HG02852 (cell line): ENCODE measurements around the gene ZNF277.

ENCODE experiments used
- ATAC-seq: cut with Tn5 transposase; IDR thresholded peaks from one replicate; pipeline ENCODE4 v1.9.1; 2021; ENCODE audit warnings: mild to moderate bottlenecking, moderate library complexity; ENCODE audit not compliant: unreplicated experiment

ZNF277 gene

DNA sequence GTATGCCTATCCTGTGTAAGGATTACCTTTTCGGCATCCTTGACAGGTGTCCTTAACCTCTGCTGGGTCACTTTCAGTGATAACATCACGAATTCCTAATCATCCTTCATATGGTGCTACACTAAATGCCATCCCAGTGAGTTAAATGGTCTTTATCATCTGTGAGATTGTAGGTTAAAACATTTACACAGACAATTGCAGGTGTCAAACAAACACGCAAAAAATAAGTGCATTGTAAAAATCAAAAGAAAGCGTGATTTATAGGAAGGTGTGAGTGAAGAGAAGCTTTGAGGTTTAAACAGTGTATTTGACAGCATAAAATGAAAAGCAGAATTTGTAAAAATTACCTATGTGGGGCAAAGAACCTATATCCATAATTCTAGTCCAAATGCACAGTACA lies 132.3 kb downstream of the ZNF277 start:
- no peak for ATAC-seq

DNA sequence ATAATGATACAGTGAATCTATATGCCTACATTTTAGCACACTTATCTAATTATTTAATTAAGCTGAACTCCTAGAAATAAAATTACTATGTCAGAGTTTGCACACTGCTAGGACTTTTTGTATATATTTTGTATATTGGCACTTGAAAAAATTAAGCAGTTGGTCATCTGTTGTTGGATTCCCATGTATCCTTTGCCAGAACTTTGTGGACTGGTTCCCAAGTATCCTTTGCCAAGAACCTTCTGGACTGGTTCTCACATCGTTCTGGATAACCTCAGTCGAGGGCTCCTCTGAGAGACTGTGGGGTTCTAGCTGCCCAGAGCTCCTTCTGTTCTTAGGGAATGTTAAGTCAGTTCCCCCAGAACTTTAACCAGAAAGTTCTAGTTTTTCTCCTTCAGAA lies 135.0 kb downstream of the ZNF277 start:
- ATAC-seq, result no peak

DNA sequence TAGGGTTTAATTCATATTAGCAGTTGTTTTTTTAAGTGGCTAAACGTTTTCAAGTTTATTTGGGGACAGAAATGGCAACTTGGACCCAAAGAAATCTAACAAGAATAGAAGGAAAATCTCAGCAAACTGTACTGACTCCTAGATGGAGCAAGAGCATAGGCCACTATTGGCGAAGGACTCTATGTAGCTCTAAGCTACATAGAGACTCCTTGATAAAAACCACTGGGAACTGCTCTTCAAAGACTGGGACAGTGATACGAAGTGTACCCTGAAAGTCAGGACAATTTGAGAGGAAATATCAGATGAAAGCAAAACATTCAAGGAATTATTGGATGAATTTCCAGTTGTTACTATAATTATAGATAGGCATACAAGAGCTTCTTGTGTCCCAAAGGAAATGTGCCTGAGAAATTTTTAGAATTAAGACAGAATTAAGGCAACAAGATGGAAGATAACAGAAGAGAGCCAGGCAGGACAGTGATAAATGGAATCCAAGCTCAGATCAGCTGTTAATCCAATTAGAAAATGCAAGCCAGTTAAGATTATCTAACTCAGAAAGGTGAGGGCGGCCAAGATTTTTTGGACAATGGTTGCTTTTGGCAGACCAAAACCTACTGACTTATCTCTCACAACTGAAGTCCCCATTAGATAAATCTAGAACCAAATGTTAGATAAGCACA lies 140.0 kb downstream of the ZNF277 start:
- ATAC-seq, result no peak

DNA sequence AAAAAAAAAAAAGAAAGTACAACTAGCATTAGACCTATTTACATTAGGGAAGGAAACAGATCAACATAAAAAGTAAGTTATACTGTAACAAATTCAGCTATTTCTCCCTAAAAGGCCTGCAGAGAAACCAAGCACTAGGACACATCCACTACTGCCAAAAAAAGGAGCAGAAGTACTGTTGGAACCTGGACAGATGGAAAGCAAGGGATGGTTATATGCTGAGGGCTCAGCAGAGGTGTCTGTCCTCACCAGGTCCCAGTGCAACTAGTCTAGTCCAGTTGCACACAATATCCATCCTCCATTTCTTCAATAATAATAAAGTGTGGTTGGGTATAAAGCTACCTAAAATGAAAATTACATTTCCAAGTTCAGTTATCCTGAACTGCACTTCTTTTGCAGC lies 140.6 kb downstream of the ZNF277 start:
- no peak for ATAC-seq

DNA sequence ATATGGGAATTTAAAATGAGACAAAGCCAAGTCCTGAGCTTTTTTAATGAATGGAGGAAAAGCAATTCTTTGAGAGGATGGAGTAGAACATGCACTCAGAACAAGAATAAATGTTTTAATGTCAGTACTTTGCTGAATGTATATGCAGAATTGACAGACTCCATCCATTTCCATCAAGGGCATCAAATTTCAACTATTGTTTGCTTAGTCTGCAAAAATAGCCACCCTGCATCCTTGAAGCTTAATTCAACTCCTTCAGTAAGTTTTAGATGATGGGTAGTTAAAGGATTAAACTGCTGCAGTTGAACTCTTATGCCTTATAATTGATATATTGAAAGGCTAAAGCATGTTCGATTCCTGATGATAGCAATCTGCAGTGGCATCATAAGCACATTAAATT lies 144.1 kb downstream of the ZNF277 start:
- no peak for ATAC-seq

DNA sequence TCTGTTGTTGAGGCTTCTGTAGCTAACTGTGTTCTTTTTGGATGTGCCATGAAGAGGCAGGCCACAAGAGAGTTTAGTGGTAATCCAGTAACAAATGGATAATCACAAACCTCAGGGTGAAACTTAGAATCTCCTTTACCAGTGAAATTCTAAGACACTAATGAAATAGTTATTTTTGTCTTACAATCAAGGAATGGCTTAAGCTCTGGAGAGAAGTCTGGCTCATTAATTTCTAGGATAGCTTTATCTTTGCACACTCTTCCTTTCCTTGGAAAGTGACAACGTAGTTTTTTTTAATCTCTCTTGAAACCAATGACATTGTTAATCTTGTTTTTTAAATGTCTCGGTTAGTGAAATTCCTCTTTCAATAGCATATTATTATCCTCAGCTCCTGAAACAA lies 150.1 kb downstream of the ZNF277 start:
- ATAC-seq, result no peak

DNA sequence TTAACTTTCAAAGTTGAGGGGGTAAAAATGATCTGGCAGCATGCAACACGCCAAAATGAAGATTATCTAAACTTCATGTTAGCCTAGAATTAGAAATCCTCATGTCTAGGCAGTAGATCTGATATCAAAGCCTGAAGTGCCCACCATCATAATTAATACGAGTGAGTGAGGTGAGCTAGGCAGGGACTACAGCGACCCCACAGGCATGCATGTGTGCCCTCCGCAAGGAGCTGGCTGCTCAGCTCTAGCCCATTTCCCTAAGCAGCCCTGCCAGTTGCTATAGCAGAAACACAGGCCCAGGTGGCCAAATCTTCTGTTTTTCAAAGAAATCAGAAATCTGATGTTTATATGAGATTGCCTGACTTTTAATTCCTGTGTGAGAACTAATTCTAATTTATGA lies 150.6 kb downstream of the ZNF277 start:
- ATAC-seq, result no peak

DNA sequence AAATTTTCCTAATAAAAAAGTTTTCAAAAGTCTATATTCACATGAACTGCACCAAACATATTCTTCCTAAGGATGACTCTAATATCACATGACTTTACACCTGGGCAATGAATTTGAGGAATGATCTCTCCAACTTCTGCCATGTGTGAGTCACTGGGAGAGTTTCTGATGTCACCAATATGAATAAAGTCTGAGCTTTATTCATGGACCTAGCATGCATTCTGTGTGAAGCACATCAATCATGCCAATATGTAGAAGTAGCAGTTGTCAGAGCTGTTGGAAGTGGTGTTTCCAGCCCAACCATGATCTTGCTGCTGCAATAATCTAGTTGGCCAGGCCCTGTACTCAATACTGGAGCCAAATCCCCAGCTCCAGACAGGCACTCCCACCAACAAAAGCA lies 152.0 kb downstream of the ZNF277 start:
- no peak for ATAC-seq

DNA sequence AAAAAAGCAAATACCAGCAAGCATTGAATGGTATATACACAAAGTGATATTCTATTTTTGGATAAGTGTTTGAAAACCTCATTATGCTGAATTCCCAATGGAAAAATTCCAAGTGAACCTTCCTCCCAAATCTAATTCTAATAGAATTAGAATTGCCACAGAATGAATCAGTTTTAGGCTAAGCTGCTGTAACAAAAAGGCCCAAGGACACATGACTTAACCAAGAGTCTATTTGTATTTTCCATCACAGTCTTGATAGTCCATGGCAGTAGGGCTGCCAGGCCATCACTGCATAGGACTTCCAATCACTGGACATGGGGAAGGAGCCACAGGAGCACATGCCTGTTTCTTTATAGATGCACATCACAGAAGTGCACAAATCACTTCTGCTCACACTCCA lies 152.6 kb downstream of the ZNF277 start:
- no peak for ATAC-seq

DNA sequence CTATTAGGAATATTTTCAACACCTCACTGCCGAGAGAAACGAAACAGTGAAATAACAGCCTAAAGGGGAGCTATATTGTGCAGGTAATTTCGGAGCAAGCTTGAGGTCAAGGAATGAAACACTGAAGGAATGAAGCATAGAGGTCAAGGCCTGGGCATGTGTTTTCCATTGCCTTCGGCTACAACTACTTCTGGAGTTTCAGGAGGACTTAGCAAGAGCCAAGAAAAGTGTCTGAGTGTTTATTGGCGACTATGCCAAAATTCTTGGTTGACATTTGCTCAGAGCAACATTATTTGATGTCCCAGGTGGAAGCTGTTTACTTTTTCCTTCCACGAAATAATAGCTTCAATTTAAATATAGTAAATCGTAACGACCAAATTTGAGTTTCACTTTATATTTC lies 154.2 kb downstream of the ZNF277 start:
- no peak for ATAC-seq

DNA sequence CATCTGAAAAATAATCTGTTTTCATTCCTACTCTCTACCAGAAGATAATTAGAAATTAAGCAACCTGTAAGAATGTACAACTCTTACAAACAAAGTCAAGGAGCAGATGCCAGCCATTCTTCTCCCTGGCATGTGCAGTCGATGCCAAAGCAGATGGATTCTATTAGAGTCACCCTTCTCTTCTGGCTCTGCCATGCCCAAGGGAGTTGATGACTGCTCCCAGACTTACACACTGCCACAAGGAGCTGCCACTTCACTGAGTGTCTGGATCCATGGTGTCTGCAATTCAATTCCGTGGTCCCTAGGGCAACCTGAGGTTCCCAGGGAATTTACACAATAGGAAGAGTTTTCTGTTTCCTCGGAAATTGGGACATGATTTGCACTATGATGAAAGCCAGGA lies 154.7 kb downstream of the ZNF277 start:
- no peak for ATAC-seq

DNA sequence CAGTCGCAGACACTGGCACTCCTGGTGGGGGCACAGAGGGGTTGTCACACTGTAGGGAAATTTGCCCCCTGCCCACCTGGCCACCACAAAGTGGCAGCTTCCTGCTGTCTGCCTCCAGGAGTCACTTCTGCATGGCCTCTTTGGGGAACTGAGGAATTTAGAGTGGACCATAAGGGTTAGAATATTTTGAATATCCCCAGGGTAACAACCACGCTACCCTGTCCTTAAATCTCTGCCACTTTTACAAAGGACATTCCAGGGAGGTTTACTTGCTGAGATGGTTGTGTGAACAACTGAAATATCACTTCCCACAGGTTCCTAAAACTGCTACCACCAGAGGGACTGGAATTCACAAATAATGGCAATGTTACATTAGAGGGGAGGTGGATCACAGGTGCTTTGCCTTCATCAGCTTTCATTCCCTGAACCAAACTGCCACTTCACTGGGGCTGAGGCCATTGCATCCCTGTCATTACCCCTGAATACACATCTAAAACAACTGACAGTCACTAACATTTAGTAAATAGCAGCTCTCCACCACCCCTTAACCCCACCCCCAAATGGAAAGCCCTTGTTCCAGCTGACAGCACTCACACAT lies 155.7 kb downstream of the ZNF277 start:
- ATAC-seq, result no peak

DNA sequence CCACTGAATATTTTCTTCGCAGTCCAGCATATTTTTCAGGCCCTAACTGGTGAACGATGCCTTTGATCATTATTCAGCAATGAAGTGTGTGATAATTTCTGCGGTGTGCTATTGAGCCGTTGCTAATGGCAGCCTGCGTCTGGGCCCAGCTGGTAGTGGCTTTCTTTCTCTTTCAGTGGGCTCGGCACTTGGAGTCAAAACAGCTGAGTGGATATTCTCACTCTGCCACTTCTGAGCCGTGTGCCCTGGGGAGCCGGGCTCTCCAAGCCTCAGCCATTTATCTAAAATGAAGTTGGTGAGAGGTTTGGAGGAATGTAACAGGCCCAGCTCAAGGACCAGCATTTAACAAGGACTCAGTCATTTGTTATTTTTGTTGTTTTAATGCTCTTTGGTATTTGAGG lies 156.2 kb downstream of the ZNF277 start:
- ATAC-seq, result no peak

DNA sequence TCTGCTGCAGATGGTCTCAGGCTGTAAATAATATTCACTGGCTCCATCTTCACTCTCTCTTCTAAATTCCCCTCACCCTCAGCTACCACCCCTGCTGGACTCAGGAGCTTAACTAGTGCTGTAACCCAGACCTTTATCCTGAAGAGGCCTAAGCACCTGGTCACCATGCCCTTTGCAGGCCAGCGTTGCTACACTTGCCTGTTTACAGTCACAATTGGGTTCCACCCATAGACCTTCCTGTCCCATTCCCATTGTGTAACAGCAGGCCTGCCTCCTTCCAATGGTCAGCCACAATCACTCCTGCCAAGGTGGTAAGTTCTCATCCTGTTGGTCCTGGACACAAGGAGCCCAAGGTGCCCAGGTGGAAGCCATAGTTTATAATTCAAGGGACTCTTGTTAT lies 157.9 kb downstream of the ZNF277 start:
- ATAC-seq, result no peak

DNA sequence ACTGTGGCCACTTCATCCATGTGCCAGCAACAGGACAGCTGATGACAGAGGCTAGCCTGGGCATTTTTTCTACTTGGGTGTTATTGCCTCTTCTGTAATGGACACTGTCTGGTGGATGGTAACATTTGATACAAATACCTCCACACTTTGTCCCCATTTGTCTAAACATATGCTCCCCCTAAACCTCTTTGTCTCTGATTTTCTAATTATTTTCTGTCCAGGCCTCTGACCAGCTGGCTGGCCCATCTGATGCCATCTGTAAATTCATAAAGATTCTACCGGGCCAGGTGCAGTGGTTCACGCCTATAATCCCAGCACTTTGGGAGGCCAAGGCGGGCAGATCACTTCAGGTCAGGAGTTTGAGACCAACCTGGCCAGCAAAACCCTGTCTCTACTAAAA lies 159.1 kb downstream of the ZNF277 start:
- ATAC-seq, result no peak

DNA sequence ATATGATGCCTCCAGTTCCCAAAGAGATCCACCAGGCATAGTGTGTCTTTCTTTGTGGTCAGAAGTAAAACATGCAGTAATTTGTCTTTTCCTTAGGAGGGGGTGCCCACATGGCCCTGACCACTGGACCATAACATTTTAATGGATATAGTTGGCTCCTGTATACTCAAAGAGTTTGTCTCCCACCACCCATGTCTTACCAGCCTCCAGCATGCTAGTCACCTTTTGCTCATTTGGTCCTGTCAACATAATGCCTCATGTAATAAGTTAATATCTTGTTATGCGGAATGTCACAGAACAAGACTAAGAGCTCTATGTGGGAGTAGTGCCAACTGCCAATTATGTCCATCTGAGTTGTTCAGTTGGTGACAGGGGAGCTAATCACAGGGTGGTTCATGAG lies 160.4 kb downstream of the ZNF277 start:
- ATAC-seq, result no peak

DNA sequence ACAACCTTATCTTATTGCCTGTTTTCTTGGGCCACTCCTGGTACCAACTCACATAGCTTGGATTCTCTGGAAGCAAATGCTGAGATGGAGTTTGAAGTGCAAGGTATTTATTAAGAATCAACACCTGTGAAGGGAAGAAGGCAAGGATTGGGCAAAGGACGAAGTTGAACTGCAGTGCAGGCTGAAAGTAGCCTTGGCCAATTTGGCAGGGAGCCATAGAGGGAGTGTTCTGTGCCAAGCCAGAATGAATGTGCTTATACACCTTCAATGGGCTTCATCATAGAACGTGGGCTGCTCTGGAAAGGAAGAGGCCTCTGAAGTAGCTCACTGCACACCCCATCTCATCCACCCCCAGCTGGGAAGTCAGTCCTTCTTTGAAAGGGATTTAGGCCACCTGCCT lies 163.9 kb downstream of the ZNF277 start:
- ATAC-seq, result no peak

DNA sequence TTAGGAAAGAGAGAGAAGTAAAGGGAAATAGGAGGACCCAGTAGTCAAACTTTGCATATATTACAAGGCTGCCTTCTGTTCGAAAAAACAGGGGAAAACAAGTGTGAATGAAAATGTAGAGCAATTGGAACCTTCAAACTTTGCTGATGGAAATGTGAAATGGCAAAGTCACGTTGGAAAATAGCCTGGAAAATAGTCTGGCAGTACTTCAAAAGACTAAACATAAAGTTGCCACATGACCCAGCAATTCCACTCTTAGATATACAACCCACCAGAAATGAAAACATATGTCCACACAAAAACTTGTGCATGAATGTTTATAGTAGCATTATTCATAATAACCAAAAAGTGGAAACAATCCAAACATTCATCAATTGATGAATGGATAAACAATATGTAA lies 165.2 kb downstream of the ZNF277 start:
- ATAC-seq, result no peak

DNA sequence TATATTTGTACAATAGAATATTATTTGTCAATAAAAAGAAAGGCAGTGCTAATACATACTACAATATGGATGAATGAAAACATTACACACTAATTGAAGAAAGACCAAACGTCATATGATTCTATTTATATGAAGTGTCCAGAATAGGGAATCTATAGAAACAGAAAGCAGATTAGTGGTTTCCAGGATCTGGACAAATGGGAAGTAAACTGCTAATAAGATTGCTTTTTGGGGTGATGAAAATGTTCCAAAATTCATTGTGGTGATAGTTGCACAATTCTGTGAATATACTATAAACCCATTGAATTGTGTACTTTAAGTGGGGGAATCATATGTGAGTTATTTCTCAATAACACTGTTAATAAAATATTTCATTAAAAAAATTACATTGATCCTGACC lies 165.6 kb downstream of the ZNF277 start:
- no peak for ATAC-seq

DNA sequence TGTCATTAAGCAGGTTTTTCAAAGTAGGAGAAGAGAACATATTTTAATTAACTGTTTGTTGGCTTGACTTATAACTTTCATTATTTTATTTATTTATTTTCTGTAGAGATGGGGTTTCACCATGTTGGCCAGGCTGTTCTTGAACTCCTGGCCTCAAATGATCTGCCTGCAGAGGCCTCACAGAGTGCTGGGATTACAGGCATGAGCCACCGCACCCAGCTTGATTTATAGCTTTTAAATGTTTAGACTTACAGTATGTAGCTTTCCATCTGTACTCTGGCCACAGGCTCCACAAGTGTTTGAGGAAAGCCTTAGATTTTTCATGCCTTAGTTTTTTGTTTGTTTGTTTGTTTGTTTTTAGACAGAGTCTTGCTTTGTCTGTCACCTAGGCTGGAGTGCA lies 171.1 kb downstream of the ZNF277 start:
- no peak for ATAC-seq

DNA sequence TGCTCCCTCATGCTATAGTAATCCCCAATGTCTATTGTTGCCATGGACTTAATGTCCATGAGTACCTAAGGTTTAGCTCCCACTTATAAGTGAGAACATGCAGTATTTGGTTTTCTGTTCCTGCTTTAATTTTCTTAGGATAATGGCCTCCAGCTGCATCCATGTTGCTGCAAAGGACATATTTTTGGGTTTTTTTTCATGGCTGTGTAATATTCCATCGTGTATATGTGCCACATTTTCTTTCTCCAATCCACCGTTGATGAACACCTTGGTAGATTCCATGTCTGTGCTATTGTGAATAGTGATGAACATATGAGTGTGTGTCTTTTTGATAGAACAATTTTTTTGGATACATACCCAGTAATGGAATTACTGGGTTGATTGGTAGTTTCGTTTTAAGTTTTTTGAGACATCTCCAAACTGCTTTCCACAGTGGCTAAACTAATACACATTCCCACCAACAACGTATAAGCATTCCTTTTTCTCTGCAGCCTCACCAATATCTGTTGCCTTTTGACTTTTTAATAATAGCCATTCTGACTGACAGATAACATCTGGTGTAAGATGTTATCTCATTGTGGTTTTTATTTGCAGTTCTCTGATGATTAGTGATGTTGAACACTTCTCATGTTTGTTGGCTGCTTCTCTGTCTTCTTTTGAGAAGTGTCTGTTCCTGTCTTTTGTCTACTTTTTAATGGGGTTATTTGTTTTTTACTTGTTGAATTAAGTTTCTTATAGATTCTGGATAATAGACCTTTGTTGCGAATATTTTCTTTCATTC lies 175.0 kb downstream of the ZNF277 start:
- no peak for ATAC-seq

DNA sequence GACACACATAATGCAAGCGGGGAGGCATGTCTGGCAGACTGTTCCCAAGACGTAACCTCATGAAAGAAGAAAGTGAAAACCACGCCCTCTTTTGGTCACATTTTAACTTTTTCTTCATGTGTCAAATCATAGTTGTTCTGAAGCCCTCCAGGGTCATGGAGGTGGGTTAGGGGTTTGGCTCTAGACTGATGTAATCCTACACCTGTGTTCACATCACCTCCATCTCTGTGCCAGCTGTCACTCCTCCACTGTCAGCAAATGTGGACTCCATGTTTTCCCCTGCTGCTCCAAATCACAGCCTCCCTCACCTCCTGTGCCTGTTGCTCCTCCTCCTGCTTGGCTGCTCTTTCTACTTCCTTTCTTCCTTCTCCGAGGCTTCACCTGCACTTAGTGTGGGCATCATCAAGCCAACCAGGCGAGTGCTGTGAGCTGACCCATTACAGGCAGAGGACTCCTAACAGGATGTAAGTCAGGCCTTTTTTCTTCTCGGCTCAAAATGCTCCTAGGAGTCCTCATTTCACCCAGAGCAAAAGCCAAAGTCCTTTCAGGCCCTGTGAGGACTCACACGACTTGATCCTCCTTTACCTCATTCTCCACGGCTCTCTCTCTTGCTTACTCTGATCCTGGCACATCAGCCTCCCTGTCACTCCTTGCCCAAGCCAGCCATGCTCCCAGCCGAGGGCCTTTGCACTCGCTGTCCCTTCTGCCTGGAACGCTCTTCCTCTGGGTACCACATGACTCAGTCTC lies 177.3 kb downstream of the ZNF277 start:
- no peak for ATAC-seq
